ENCODE data around the gene RBM12. TPM values are rescaled to one million over a fixed set of nuclear protein-coding genes. Genes with fewer than 3 reads are reported as not detected.
A peak's percentile ranks its signal among the peaks of the same experiment; 100 is the strongest.

Gene RBM12
- total RNA-seq, 1 experiment from 2014 or later: 125 TPM

DNA sequence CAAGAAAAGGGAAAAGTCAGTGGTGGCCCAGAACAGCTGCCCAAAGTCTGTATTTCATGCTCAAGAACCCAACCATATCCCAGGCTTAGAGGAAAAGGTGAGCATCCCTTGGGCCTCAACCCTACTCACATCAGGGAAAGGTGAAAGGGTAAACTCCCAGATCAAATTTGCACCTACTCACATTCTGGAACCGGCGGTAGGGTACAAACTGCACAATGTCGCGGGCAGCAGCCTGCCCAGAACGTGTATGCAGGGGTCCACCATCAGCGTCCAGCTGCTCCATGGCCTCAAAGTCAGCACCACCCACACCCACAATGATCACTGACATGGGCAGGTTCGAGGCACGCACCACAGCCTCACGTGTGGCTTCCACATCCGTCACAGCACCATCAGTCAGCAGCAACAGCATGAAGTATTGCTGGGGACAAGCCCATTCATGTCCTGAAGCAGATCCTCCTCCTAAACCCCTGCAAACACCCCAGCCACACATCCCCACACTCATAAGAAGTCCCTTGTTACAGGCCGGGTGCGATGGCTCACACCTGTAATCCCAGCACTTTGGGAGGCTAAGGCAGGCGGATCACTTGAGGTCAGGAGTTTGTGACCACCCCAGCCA, 38.2 kb downstream of the RBM12 start (continued):
- TF ChIP-seq FOXK1 (CRISPR knock-in tag; IDR thresholded peaks at IDR 0.05): no peak
- no peak for TF ChIP-seq ESRRA (CRISPR knock-in tag; IDR thresholded peaks at IDR 0.05; ENCODE audit: borderline replicate concordance)
- TF ChIP-seq HMGA2 (CRISPR knock-in tag; IDR thresholded peaks at IDR 0.05): no peak
- TF ChIP-seq, protein P1, sequence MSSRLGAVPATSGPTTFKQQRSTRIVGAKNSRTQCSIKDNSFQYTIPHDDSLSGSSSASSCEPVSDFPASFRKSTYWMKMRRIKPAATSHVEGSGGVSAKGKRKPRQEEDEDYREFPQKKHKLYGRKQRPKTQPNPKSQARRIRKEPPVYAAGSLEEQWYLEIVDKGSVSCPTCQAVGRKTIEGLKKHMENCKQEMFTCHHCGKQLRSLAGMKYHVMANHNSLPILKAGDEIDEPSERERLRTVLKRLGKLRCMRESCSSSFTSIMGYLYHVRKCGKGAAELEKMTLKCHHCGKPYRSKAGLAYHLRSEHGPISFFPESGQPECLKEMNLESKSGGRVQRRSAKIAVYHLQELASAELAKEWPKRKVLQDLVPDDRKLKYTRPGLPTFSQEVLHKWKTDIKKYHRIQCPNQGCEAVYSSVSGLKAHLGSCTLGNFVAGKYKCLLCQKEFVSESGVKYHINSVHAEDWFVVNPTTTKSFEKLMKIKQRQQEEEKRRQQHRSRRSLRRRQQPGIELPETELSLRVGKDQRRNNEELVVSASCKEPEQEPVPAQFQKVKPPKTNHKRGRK (CRISPR knock-in tag; IDR thresholded peaks at IDR 0.05; ENCODE audit: borderline replicate concordance): no peak

GRCh38 chr20:35625584-35626385, 38.9 kb downstream of the RBM12 start:
- TF ChIP-seq NFYB (CRISPR knock-in tag; conservative IDR thresholded peaks at IDR 0.05; ENCODE audit: low read depth) (no peak), FOXP4 (CRISPR knock-in tag; IDR thresholded peaks at IDR 0.05) (no peak), GRHL2 (CRISPR knock-in tag; IDR thresholded peaks at IDR 0.05; ENCODE audit: insufficient replicate concordance, severe bottlenecking) (no peak), SOX15 (CRISPR knock-in tag; IDR thresholded peaks at IDR 0.05) (no peak), ZMAT4 (CRISPR knock-in tag; IDR thresholded peaks at IDR 0.05) (no peak), FOXK1 (CRISPR knock-in tag; IDR thresholded peaks at IDR 0.05) (no peak), JAZF1 (CRISPR knock-in tag; IDR thresholded peaks at IDR 0.05) (no peak), ERG (CRISPR knock-in tag; IDR thresholded peaks at IDR 0.05) (no peak), ZBTB21 (CRISPR knock-in tag; IDR thresholded peaks at IDR 0.05; ENCODE audit: borderline replicate concordance) (no peak)
- TF ChIP-seq, protein P2, sequence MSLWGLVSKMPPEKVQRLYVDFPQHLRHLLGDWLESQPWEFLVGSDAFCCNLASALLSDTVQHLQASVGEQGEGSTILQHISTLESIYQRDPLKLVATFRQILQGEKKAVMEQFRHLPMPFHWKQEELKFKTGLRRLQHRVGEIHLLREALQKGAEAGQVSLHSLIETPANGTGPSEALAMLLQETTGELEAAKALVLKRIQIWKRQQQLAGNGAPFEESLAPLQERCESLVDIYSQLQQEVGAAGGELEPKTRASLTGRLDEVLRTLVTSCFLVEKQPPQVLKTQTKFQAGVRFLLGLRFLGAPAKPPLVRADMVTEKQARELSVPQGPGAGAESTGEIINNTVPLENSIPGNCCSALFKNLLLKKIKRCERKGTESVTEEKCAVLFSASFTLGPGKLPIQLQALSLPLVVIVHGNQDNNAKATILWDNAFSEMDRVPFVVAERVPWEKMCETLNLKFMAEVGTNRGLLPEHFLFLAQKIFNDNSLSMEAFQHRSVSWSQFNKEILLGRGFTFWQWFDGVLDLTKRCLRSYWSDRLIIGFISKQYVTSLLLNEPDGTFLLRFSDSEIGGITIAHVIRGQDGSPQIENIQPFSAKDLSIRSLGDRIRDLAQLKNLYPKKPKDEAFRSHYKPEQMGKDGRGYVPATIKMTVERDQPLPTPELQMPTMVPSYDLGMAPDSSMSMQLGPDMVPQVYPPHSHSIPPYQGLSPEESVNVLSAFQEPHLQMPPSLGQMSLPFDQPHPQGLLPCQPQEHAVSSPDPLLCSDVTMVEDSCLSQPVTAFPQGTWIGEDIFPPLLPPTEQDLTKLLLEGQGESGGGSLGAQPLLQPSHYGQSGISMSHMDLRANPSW (CRISPR knock-in tag; conservative IDR thresholded peaks at IDR 0.05; ENCODE audit: low read depth): no peak
- TF ChIP-seq, protein P3, sequence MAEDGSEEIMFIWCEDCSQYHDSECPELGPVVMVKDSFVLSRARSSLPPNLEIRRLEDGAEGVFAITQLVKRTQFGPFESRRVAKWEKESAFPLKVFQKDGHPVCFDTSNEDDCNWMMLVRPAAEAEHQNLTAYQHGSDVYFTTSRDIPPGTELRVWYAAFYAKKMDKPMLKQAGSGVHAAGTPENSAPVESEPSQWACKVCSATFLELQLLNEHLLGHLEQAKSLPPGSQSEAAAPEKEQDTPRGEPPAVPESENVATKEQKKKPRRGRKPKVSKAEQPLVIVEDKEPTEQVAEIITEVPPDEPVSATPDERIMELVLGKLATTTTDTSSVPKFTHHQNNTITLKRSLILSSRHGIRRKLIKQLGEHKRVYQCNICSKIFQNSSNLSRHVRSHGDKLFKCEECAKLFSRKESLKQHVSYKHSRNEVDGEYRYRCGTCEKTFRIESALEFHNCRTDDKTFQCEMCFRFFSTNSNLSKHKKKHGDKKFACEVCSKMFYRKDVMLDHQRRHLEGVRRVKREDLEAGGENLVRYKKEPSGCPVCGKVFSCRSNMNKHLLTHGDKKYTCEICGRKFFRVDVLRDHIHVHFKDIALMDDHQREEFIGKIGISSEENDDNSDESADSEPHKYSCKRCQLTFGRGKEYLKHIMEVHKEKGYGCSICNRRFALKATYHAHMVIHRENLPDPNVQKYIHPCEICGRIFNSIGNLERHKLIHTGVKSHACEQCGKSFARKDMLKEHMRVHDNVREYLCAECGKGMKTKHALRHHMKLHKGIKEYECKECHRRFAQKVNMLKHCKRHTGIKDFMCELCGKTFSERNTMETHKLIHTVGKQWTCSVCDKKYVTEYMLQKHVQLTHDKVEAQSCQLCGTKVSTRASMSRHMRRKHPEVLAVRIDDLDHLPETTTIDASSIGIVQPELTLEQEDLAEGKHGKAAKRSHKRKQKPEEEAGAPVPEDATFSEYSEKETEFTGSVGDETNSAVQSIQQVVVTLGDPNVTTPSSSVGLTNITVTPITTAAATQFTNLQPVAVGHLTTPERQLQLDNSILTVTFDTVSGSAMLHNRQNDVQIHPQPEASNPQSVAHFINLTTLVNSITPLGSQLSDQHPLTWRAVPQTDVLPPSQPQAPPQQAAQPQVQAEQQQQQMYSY (CRISPR knock-in tag; IDR thresholded peaks at IDR 0.05): no peak
- TF ChIP-seq, protein P4, sequence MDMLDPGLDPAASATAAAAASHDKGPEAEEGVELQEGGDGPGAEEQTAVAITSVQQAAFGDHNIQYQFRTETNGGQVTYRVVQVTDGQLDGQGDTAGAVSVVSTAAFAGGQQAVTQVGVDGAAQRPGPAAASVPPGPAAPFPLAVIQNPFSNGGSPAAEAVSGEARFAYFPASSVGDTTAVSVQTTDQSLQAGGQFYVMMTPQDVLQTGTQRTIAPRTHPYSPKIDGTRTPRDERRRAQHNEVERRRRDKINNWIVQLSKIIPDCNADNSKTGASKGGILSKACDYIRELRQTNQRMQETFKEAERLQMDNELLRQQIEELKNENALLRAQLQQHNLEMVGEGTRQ (CRISPR knock-in tag; IDR thresholded peaks at IDR 0.05): no peak
- TF ChIP-seq, protein P1 (CRISPR knock-in tag; IDR thresholded peaks at IDR 0.05; ENCODE audit: borderline replicate concordance): no peak
- no peaks in the 10 kb centered on the region for H3K27me3 Mint-ChIP-seq (ENCODE audit: low read depth)
- CTCF ChIA-PET: no interaction called here
- H3K4me3 Mint-ChIP-seq: no peak overlapping the region
- peaks cover 49% of the 10 kb centered on the region for H3K36me3 Mint-ChIP-seq
- ATAC-seq: no peak
- peaks cover 4% of the 10 kb centered on the region; the same call in 1 of the 2 replicates for H3K9me3 Mint-ChIP-seq
- DNase-seq (ENCODE audit: low spot score): no peak
- POLR2A ChIA-PET: no interaction called here
- no peaks in the 10 kb centered on the region for H3K4me1 Mint-ChIP-seq
- H3K27ac Mint-ChIP-seq: peak overlapping the region; percentile 64; the same call in 1 of the 2 replicates
